Measurements from ENCODE around the gene VPS35. TPM values are rescaled to one million over a fixed set of nuclear protein-coding genes. Genes with fewer than 3 reads are reported as not detected.

Gene VPS35
- total and polyA plus RNA-seq, 10 of the 15 experiments (the other 5 are each of a cell fraction or from before 2014, with no cell fraction given) = 28.5 to 125 (median 60.6) TPM

- TF ChIP-seq NFYB (IDR thresholded peaks at IDR 0.05; ENCODE audit: insufficient read depth, low read depth, low read length) (no peak), RB1 (IDR thresholded peaks at IDR 0.05; ENCODE audit: borderline replicate concordance) (no peak), FOXM1 (IDR thresholded peaks at IDR 0.05; ENCODE audit: low read depth, low read length) (no peak), IKZF1 (conservative IDR thresholded peaks at IDR 0.05) (no peak), POLR2A (IDR thresholded peaks at IDR 0.05; ENCODE audit: low read depth, low read length) (no peak)
Measured at GRCh38 chr16:46649588-46650253, 39.3 kb downstream of the VPS35 start (continued).

GRCh38 chr16:46648656-46649055, 40.3 kb downstream of the VPS35 start:
- Histone ChIP-seq H3K27ac (ENCODE audit: control insufficient read depth, insufficient read depth) (no peak overlapping the region), H3K9ac (ENCODE audit: control insufficient read depth, insufficient read depth, low read length) (no peak overlapping the region), H3K36me3 (ENCODE audit: control insufficient read depth in 2 of 2, insufficient read depth in 2 of 2, low read length in 1 of 2) (no peaks in the 10 kb centered on the region), H3K4me1 (ENCODE audit: control insufficient read depth, insufficient read depth, low read length) (no peaks in the 10 kb centered on the region), H3K4me2 (ENCODE audit: control insufficient read depth, insufficient read depth) (no peak overlapping the region), H3K9me3 (replicated peaks; ENCODE audit: control insufficient read depth, insufficient read depth, low read length) (no peaks in the 10 kb centered on the region), H2AFZ (ENCODE audit: control insufficient read depth, low read depth, low read length) (no peak overlapping the region), H3K27me3 (replicated peaks in 1 of 2; ENCODE audit: control insufficient read depth in 2 of 2, insufficient read depth in 2 of 2, low read length in 1 of 2) (no peaks in the 10 kb centered on the region), H3K4me3 (no peak overlapping the region), H3K79me2 (ENCODE audit: control insufficient read depth, insufficient read depth, low read length) (no peaks in the 10 kb centered on the region), H4K20me1 (ENCODE audit: control insufficient read depth, insufficient read depth) (no peaks in the 10 kb centered on the region)
- no peak for FAIRE-seq
- ChIA-PET RAD21 (ENCODE audit: unreplicated experiment) (interaction anchor here (1.1 kb wide), 1 partner anchor 25 kb away, joined by 3 read pairs; no protein-coding TSS in a partner anchor), POLR2A (no interaction called here), SMC1A (ENCODE audit: uncharacterized antibody, unreplicated experiment) (no interaction called here), CTCF (no interaction called here)
- in situ Hi-C loops (cut with MboI) (no loop called here), intact Hi-C loops (cut with micrococcal nuclease; ENCODE audit: unreplicated experiment) (no loop called here)
- WGBS (ENCODE audit: insufficient coverage, insufficient replicate concordance, low lambda C conversion rate, missing lambda C conversion rate) = 96% methylated on average over 8 of the region's 8 CpGs
- no peak for ATAC-seq
- DNase-seq (ENCODE audit: low read depth, low spot score) = no peak
- no TSS peak for BruUV-seq (replicated peaks)
- no peak for TF ChIP-seq CBFB (IDR thresholded peaks at IDR 0.05; ENCODE audit: low read depth)
- no peak for TF ChIP-seq ELK1 (IDR thresholded peaks at IDR 0.05; ENCODE audit: low read depth, low read length)
- TF ChIP-seq LARP7 (IDR thresholded peaks at IDR 0.05) = no peak
- TF ChIP-seq ATF2 (IDR thresholded peaks at IDR 0.05; ENCODE audit: low read length) = no peak
- no peak for TF ChIP-seq ZBTB4 (CRISPR knock-in tag; IDR thresholded peaks at IDR 0.05)
- no peak for TF ChIP-seq PBX3 (IDR thresholded peaks at IDR 0.05; ENCODE audit: insufficient replicate concordance, low read depth, low read length)
- TF ChIP-seq EED (IDR thresholded peaks at IDR 0.05; ENCODE audit: low read depth) = no peak

Measured in GM12878 (cell line).